OCI-LY7 (cell line): ENCODE measurements around the gene RUFY2. TPM values are rescaled to one million over a fixed set of nuclear protein-coding genes. Genes with fewer than 3 reads are reported as not detected.
A peak's percentile ranks its signal among the peaks of the same experiment; 100 is the strongest.

ENCODE experiments used
- BruUV-seq: library from RNA; stranded (reverse); fragments of 400-500 nt; replicated peaks from 2 replicates; lab custom pipeline; 2021; lab: Mats Ljungman, UMichigan
- CTCF ChIA-PET: fragments of 300-600 bp; sonication (Branson Sonifier 250); formaldehyde crosslinking; loops from one replicate; lab custom pipeline; 2022; ENCODE audit warnings: antibody characterized with exemption; ENCODE audit not compliant: unreplicated experiment; lab: Charles Lee
- POLR2A ChIA-PET: fragments of 300-600 bp; sonication (Branson Sonifier 250); formaldehyde crosslinking; loops from one replicate; lab custom pipeline; 2022; ENCODE audit warnings: antibody characterized with exemption; lab: Charles Lee
- DNase-seq: peaks from one replicate; pipeline ENCODE4 v3.0.0-alpha.2; 2015; ENCODE audit warnings: low spot score
- H2AFZ ChIP-seq: fragments of 200-600 bp; sonication (generic), shearing (Covaris generic); 2 replicates; pipeline ENCODE4 v1.6.1; 2014; ENCODE audit warnings: mild to moderate bottlenecking, antibody characterized with exemption, low read length, moderate library complexity
- H3K27ac ChIP-seq: fragments of 200-600 bp; sonication (generic); 2 replicates; pipeline ENCODE4 v1.5.1; 2014; ENCODE audit warnings: mixed run types, low read depth, mild to moderate bottlenecking, moderate library complexity, low read length, inconsistent platforms; ENCODE audit not compliant: poor library complexity, severe bottlenecking
- H3K36me3 ChIP-seq: fragments of 200-600 bp; sonication (generic); 2 replicates; pipeline ENCODE4 v1.6.1; 2014; ENCODE audit warnings: mild to moderate bottlenecking, antibody characterized with exemption, low read length, moderate library complexity, mixed read lengths; ENCODE audit not compliant: insufficient read depth
- H3K4me1 ChIP-seq: fragments of 200-600 bp; sonication (generic); 2 replicates; pipeline ENCODE4 v1.5.1; 2014; ENCODE audit warnings: mild to moderate bottlenecking, low read length; ENCODE audit not compliant: insufficient read depth, poor library complexity, severe bottlenecking
- H3K4me2 ChIP-seq: fragments of 200-600 bp; sonication (generic); 2 replicates; pipeline ENCODE4 v1.6.1; 2014; ENCODE audit warnings: mild to moderate bottlenecking, low read length
- H3K4me3 ChIP-seq: fragments of 200-600 bp; sonication (generic); 2 replicates; pipeline ENCODE4 v1.5.1; 2014; ENCODE audit warnings: mild to moderate bottlenecking, low read depth, low read length; ENCODE audit not compliant: poor library complexity, severe bottlenecking
- H3K79me2 ChIP-seq: fragments of 200-600 bp; sonication (generic); 2 replicates; pipeline ENCODE4 v1.6.1; 2016; ENCODE audit warnings: low read depth, mild to moderate bottlenecking, low read length, moderate library complexity, mixed read lengths; ENCODE audit not compliant: insufficient read depth
- H3K9me2 ChIP-seq: fragments of 200-600 bp; sonication (generic); 2 replicates; pipeline ENCODE4 v1.6.1; 2016; ENCODE audit warnings: mild to moderate bottlenecking, low read length, mixed read lengths; ENCODE audit not compliant: insufficient read depth
- H3K9me3 ChIP-seq: fragments of 200-600 bp; sonication (generic); 2 replicates; pipeline ENCODE4 v1.6.1; 2014; ENCODE audit warnings: mild to moderate bottlenecking, mixed run types, low read length, mixed read lengths
- H4K20me1 ChIP-seq: fragments of 200-600 bp; sonication (generic); 2 replicates; pipeline ENCODE4 v1.6.1; 2014; ENCODE audit warnings: mild to moderate bottlenecking, antibody characterized with exemption, low read length, moderate library complexity, mixed read lengths; ENCODE audit not compliant: insufficient read depth
- EZH2phosphoT487 ChIP-seq: fragments of 200-600 bp; sonication (generic); IDR thresholded peaks from 2 replicates; pipeline ENCODE4 v1.6.1; 2018; ENCODE audit warnings: low read depth, borderline replicate concordance, mild to moderate bottlenecking, mixed run types, antibody characterized with exemption, low read length, moderate library complexity, mixed read lengths
- intact Hi-C: fragments of 100-400 bp; cut with micrococcal nuclease; formaldehyde crosslinking; loops from one replicate; pipeline ENCODE4 v1.10.0; 2022; ENCODE audit not compliant: unreplicated experiment
- total RNA-seq, 2 experiments: library from RNA; depleted of rRNA in 1 of 2; stranded (reverse); fragments of >200 nt in 1 of 2; shearing (Covaris generic) in 1 of 2; gene quantifications; 2 replicates each; pipeline ENCODE4 v1.2.3, GENCODE V29; 2014 to 2022
- TF ChIP-seq, protein P1 (sequence below): fragments of 200-600 bp; sonication (generic); conservative IDR thresholded peaks from 2 replicates; pipeline ENCODE4 v1.5.1; 2014; ENCODE audit warnings: mild to moderate bottlenecking, antibody characterized with exemption, low read length, moderate library complexity, mixed read lengths

The RUFY2 gene
- total RNA-seq, 2 experiments from 2014 or later = 16.3 to 17.4 TPM

DNA sequence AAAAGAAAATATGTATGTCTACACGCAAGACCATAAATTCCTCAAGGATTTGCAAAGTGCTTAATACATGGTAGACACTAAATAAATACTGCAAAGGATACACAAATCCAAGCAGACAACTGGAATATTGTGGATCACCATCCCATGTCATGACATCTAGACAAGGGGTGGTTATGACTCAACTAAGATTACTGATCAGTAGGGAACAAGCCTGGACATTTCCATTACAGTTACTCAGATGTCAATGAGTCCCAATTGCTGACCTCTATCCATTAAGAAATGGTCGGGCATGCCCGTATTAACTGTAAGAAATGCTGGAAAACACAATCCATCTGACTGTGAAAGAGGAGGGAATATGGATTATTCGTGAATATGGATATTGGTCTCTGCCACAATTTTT is 27.6 kb upstream of the RUFY2 start:
- no peaks in the 10 kb centered on the region for H3K9me3 ChIP-seq
- peaks cover 79% of the 10 kb centered on the region for H3K36me3 ChIP-seq
- H4K20me1 ChIP-seq = no peaks in the 10 kb centered on the region
- no TSS peak for BruUV-seq
- H3K4me1 ChIP-seq = no peaks in the 10 kb centered on the region
- no peaks in the 10 kb centered on the region for H3K79me2 ChIP-seq
- H3K4me3 ChIP-seq = no peak overlapping the region
- no peak overlapping the region for H3K4me2 ChIP-seq
- POLR2A ChIA-PET = interaction anchor here (0.5 kb wide), 1 partner anchor 588 kb away, joined by 3 read pairs; no protein-coding TSS in a partner anchor
- intact Hi-C loops = no loop called here
- H3K9me2 ChIP-seq = no peaks in the 10 kb centered on the region
- CTCF ChIA-PET = no interaction called here
- H3K27ac ChIP-seq = no peak overlapping the region
- DNase-seq = no peak
- H2AFZ ChIP-seq = no peak overlapping the region
- TF ChIP-seq EZH2phosphoT487 = no peak
- TF ChIP-seq, protein P1, sequence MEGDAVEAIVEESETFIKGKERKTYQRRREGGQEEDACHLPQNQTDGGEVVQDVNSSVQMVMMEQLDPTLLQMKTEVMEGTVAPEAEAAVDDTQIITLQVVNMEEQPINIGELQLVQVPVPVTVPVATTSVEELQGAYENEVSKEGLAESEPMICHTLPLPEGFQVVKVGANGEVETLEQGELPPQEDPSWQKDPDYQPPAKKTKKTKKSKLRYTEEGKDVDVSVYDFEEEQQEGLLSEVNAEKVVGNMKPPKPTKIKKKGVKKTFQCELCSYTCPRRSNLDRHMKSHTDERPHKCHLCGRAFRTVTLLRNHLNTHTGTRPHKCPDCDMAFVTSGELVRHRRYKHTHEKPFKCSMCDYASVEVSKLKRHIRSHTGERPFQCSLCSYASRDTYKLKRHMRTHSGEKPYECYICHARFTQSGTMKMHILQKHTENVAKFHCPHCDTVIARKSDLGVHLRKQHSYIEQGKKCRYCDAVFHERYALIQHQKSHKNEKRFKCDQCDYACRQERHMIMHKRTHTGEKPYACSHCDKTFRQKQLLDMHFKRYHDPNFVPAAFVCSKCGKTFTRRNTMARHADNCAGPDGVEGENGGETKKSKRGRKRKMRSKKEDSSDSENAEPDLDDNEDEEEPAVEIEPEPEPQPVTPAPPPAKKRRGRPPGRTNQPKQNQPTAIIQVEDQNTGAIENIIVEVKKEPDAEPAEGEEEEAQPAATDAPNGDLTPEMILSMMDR = no peak

DNA sequence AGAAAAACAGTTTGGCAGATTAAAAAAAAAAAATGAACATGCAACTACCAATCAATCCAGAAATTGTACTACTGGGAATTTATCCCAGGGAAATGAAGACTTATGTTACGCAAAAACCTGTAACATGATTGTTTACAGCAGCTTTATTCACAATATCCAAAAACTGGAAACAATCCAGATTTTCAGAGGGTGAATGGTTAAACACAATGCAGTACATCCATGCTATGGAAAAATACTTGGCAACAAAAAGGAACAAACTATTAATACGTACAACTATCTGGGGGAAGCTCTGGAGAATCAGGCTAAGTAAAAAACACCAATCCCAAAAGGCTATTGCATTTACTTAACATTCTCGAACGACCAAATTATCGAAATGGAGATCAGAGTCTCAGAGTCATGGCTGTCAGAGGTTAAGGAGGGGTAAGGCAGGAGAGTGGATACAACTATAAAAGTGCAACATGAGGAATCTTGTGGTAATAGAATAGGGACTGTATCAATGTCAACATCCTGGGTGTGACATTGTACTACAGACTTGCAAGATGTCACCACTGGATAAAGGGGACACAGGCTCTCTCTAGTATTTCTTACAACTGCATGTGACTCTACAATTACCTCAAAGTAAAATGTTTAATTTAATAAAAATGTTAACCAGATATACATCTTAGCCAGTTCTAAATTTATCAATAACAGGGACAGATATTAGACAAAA is 21.5 kb upstream of the RUFY2 start:
- H3K79me2 ChIP-seq = no peaks in the 10 kb centered on the region
- no peaks in the 10 kb centered on the region for H3K4me1 ChIP-seq
- TSS peak; percentile 39 for BruUV-seq
- CTCF ChIA-PET = no interaction called here
- peaks cover 73% of the 10 kb centered on the region for H3K36me3 ChIP-seq
- no peak for TF ChIP-seq EZH2phosphoT487
- TF ChIP-seq, protein P1 = no peak
- H3K4me3 ChIP-seq = no peak overlapping the region
- H3K27ac ChIP-seq = no peak overlapping the region
- intact Hi-C loops = no loop called here
- no peaks in the 10 kb centered on the region for H3K9me2 ChIP-seq
- no peak overlapping the region for H2AFZ ChIP-seq
- POLR2A ChIA-PET = interaction anchor here (0.9 kb wide), 1 partner anchor 510 kb away, joined by 4 read pairs; no protein-coding TSS in a partner anchor
- H3K4me2 ChIP-seq = no peak overlapping the region
- no peaks in the 10 kb centered on the region for H4K20me1 ChIP-seq
- H3K9me3 ChIP-seq = no peaks in the 10 kb centered on the region
- no peak for DNase-seq

DNA sequence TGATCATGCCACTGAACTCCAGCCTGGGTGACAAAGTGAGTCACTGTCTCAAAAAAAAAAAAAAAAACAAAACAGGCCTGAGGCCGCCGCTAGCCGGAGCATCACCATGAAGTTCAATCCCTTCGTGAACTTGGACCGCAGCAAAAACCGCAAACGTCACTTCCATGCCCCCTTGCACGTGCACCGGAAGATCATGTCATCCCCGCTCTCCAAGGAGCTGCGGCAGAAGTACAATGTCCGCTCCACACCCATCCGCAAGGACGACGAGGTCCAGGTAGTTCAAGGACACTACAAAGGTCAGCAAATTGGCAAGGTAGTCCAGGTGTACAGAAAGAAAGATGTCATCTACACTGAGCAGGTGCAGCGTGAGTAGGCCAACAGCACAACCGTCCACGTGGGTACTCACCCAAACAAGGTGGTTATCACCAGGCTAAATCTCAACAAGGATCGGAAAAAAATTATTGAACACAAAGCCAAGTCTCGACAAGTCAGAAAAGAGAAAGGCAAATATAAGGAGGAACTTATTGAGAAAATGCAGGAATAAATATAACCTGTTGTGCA is 17.5 kb upstream of the RUFY2 start:
- Histone ChIP-seq H4K20me1 (no peaks in the 10 kb centered on the region), H3K4me3 (no peak overlapping the region), H2AFZ (no peak overlapping the region), H3K4me2 (no peak overlapping the region), H3K27ac (no peak overlapping the region), H3K79me2 (no peaks in the 10 kb centered on the region), H3K36me3 (peaks cover 80% of the 10 kb centered on the region), H3K9me3 (no peaks in the 10 kb centered on the region), H3K4me1 (no peaks in the 10 kb centered on the region), H3K9me2 (no peaks in the 10 kb centered on the region)
- ChIA-PET CTCF (no interaction called here), POLR2A (interaction anchor here (0.7 kb wide), 1 partner anchor 340 kb away, joined by 3 read pairs; no protein-coding TSS in a partner anchor)
- BruUV-seq = no TSS peak
- intact Hi-C loops = no loop called here
- no peak for DNase-seq
- no peak for TF ChIP-seq EZH2phosphoT487
- TF ChIP-seq, protein P1 = no peak
